Kidney (tissue), 14 donors: ENCODE data around the gene ARGLU1. TPM values are rescaled to one million over a fixed set of nuclear protein-coding genes. Genes with fewer than 3 reads are reported as not detected.

Experiments used
- DNase-seq, 5 donors: peaks; one replicate each; pipeline ENCODE4 v3.0.0-alpha.2; 2013 to 2020
- FAIRE-seq: peaks from 2 replicates; lab custom pipeline; 2012; peaks lifted over from hg19 to GRCh38; lab: Jason Lieb, UNC
- H3K27ac ChIP-seq, 2 donors: one replicate each; pipeline ENCODE4 v1.7.0; 2013; ENCODE audit warnings: low read depth in 2 of 2, low read length in 2 of 2, inconsistent platforms in 1 of 2
- H3K27me3 ChIP-seq: one replicate; pipeline ENCODE4 v1.7.1; 2013; ENCODE audit warnings: low read length, inconsistent platforms; ENCODE audit not compliant: control insufficient read depth, insufficient read depth
- H3K36me3 ChIP-seq, 3 donors: one replicate each; pipeline versions ENCODE4 v1.7.0 to v1.7.1; 2013; ENCODE audit warnings: low read length in 3 of 3, control low read depth in 1 of 3, inconsistent platforms in 1 of 3; ENCODE audit not compliant: insufficient read depth in 3 of 3, control insufficient read depth in 2 of 3
- H3K4me1 ChIP-seq, 3 donors: one replicate each; pipeline versions ENCODE4 v1.7.0 to v1.7.1; 2013; ENCODE audit warnings: low read length in 3 of 3, inconsistent platforms in 1 of 3, low read depth in 1 of 3; ENCODE audit not compliant: control insufficient read depth in 2 of 3, insufficient read depth in 2 of 3
- H3K4me3 ChIP-seq, 3 donors: one replicate each; pipeline versions ENCODE4 v1.7.0 to v1.8.1; 2013; ENCODE audit warnings: low read length in 3 of 3, control low read depth in 1 of 3, inconsistent platforms in 1 of 3
- H3K9ac ChIP-seq, 3 donors: one replicate each; pipeline versions ENCODE4 v1.7.0 to v1.7.1; 2013; ENCODE audit warnings: low read length in 3 of 3, control low read depth in 1 of 3, inconsistent platforms in 1 of 3
- H3K9me3 ChIP-seq, 3 donors: one replicate each; pipeline versions ENCODE4 v1.7.0 to v1.7.1; 2013; ENCODE audit warnings: low read length in 3 of 3, control low read depth in 1 of 3, inconsistent platforms in 1 of 3; ENCODE audit not compliant: control insufficient read depth in 2 of 3, insufficient read depth in 1 of 3
- CTCF ChIP-seq: IDR thresholded peaks from 3 replicates; pipeline ENCODE4 v1.5.1; 2012; ENCODE audit warnings: mild to moderate bottlenecking, moderate library complexity, borderline replicate concordance; ENCODE audit not compliant: insufficient read depth; ENCODE audit errors: extremely low read depth
- intact Hi-C: fragments of 100-400 bp; cut with DNase I; formaldehyde crosslinking; loops from one replicate; pipeline ENCODE4 v1.11.1; 2022
- polyA plus RNA-seq: library from polyadenylated mRNA; stranded (reverse); fragments of 350-450 nt; fragmentation: Illumina TruSeq; extraction: RNeasy Lipid Tissue Mini Kit (QIAGEN cat#74804); gene quantifications from one replicate; pipeline ENCODE4 v1.2.3, GENCODE V29; 2014; ENCODE audit warnings: low read depth, low replicate concordance; ENCODE audit not compliant: insufficient read depth
- total RNA-seq: library from RNA; stranded (reverse); fragmentation: NEBNext Ultra II Directional; extraction: Animal tissue kit (Norgen Biotek cat#: 25700); gene quantifications from one replicate; pipeline ENCODE4 v1.2.1, GENCODE V29; 2021
- donor health status: control.
- donor health status: control.
- donor health status: control.
- donor health status: control.
- donor health status: control.
- donor health status: DM: yes; HTN: yes; CAD: no.
- donor health status: Normal renal cell carcinoma (clear cell type).

The ARGLU1 gene
- total and polyA plus RNA-seq, 2 donors from 2014 or later: 39.0 to 86.7 TPM

- H3K4me1 ChIP-seq: no peaks in the 10 kb centered on the region
- no peak for DNase-seq
These were observed 17.3 kb downstream of the ARGLU1 start for GRCh38 chr13:106550570-106551135.

GRCh38 chr13:106548064-106548696, 19.8 kb downstream of the ARGLU1 start:
- TF ChIP-seq CTCF: no peak
- H3K4me3 ChIP-seq: no peak overlapping the region
- H3K36me3 ChIP-seq: peaks cover 0 to 20% (median 0%) of the 10 kb centered on the region in 3 donors
- intact Hi-C loops: no loop called here
- H3K9ac ChIP-seq: no peak overlapping the region
- no peaks in the 10 kb centered on the region for H3K27me3 ChIP-seq
- DNase-seq (no peak), FAIRE-seq (no peak)
- H3K27ac ChIP-seq: no peak overlapping the region
- no peaks in the 10 kb centered on the region for H3K4me1 ChIP-seq
- no peaks in the 10 kb centered on the region for H3K9me3 ChIP-seq

More at GRCh38 chr13:106550570-106551135, 17.3 kb downstream of the ARGLU1 start:
- intact Hi-C loops: no loop called here
- TF ChIP-seq CTCF: no peak
- H3K9me3 ChIP-seq: no peaks in the 10 kb centered on the region
- no peak overlapping the region for H3K4me3 ChIP-seq
- H3K36me3 ChIP-seq: peaks cover 5 to 29% (median 7%) of the 10 kb centered on the region in 3 donors
- no peak for FAIRE-seq
- no peak overlapping the region for H3K27ac ChIP-seq
- no peaks in the 10 kb centered on the region for H3K27me3 ChIP-seq
- no peak overlapping the region for H3K9ac ChIP-seq

- intact Hi-C loops: no loop called here
- DNase-seq (no peak), FAIRE-seq (no peak)
- Histone ChIP-seq H3K4me3 (no peak overlapping the region), H3K9ac (no peak overlapping the region), H3K4me1 (no peaks in the 10 kb centered on the region), H3K9me3 (no peaks in the 10 kb centered on the region), H3K27me3 (no peaks in the 10 kb centered on the region), H3K27ac (no peak overlapping the region), H3K36me3 (peaks cover 3 to 9% (median 5%) of the 10 kb centered on the region in 3 donors)
- TF ChIP-seq CTCF: no peak
These were observed 26.1 kb downstream of the ARGLU1 start for GRCh38 chr13:106541826-106542225.
